Cardiac muscle cell (in vitro differentiated cells and primary cell): ENCODE measurements around the gene TPMT. TPM values are rescaled to one million over a fixed set of nuclear protein-coding genes. Genes with fewer than 3 reads are reported as not detected.

ENCODE experiments used
- DNase-seq, 2 donors: peaks; one replicate each; pipeline versions ENCODE4 v3.0.0 to v3.0.0-alpha.2; 2010 to 2017; ENCODE audit warnings: low read depth in 1 of 2, low spot score in 1 of 2
- H3K27ac ChIP-seq: fragments of 200-600 bp; sonication (generic); 2 replicates; pipeline ENCODE4 v1.5.1; 2016
- H3K27me3 ChIP-seq: fragments of 200-600 bp; sonication (generic); 2 replicates; pipeline ENCODE4 v1.6.0; 2016; ENCODE audit warnings: control low read depth
- H3K36me3 ChIP-seq: fragments of 200-600 bp; sonication (generic); 2 replicates; pipeline ENCODE4 v1.5.1; 2016; ENCODE audit warnings: control low read depth
- H3K4me1 ChIP-seq: fragments of 200-600 bp; sonication (generic); 2 replicates; pipeline ENCODE4 v1.8.1; 2017; ENCODE audit warnings: low read depth, mild to moderate bottlenecking, mixed run types
- H3K4me3 ChIP-seq: fragments of 200-600 bp; sonication (generic); 2 replicates; pipeline ENCODE4 v1.5.1; 2016; ENCODE audit warnings: mild to moderate bottlenecking
- H3K9me3 ChIP-seq: fragments of 200-600 bp; sonication (generic); 2 replicates; pipeline ENCODE4 v1.5.1; 2017; ENCODE audit warnings: low read depth, mild to moderate bottlenecking, control low read depth
- polyA plus RNA-seq: library from polyadenylated mRNA; unstranded; fragments of >200 nt; fragmentation: Nextera tagmentation; extraction: Ambion mirVana; gene quantifications from 2 replicates; pipeline ENCODE4 v1.2.1, GENCODE V29; 2016
- total RNA-seq: library from RNA; depleted of rRNA; stranded (reverse); fragments of >200 nt; gene quantifications from 2 replicates; pipeline ENCODE4 v1.2.3, GENCODE V29; 2016
- TF ChIP-seq, protein P1 (sequence below): IDR thresholded peaks from 2 replicates; pipeline ENCODE4 v1.5.1; 2012; ENCODE audit warnings: low read depth, mild to moderate bottlenecking, low read length

TPMT gene
- total and polyA plus RNA-seq, 2 experiments from 2014 or later: 9.5 to 14.0 TPM

- no peaks in the 10 kb centered on the region for H3K9me3 ChIP-seq
- no peak overlapping the region for H3K4me3 ChIP-seq
- no peak for DNase-seq
- no peak overlapping the region for H3K27ac ChIP-seq
- TF ChIP-seq, protein P1, sequence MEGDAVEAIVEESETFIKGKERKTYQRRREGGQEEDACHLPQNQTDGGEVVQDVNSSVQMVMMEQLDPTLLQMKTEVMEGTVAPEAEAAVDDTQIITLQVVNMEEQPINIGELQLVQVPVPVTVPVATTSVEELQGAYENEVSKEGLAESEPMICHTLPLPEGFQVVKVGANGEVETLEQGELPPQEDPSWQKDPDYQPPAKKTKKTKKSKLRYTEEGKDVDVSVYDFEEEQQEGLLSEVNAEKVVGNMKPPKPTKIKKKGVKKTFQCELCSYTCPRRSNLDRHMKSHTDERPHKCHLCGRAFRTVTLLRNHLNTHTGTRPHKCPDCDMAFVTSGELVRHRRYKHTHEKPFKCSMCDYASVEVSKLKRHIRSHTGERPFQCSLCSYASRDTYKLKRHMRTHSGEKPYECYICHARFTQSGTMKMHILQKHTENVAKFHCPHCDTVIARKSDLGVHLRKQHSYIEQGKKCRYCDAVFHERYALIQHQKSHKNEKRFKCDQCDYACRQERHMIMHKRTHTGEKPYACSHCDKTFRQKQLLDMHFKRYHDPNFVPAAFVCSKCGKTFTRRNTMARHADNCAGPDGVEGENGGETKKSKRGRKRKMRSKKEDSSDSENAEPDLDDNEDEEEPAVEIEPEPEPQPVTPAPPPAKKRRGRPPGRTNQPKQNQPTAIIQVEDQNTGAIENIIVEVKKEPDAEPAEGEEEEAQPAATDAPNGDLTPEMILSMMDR: no peak
- no peaks in the 10 kb centered on the region for H3K27me3 ChIP-seq
- H3K4me1 ChIP-seq: no peaks in the 10 kb centered on the region
- no peaks in the 10 kb centered on the region for H3K36me3 ChIP-seq
Measured at GRCh38 chr6:18101271-18101670, 53.6 kb downstream of the TPMT start.

DNA sequence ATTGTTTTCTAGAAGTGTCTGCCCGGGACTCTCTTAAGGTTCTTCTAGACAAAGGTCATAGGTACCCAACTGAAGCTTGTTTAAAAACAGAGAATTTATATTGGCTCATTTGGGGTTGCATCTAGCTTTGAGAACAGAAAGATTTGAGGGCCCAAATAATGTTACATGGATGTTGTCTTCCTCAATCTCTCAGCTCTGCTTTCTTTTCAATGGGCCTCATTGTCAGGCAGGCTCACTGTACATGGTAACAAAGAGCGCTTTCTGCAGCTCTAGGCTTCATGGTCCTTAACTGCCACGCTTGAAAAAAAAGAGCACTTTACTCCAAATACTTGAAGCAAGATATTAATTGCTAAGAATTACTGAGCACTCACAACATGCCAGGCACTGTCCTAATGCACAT is 54.6 kb downstream of the TPMT start:
- Histone ChIP-seq H3K27me3 (no peaks in the 10 kb centered on the region), H3K9me3 (no peaks in the 10 kb centered on the region), H3K4me3 (no peak overlapping the region), H3K36me3 (no peaks in the 10 kb centered on the region), H3K27ac (no peak overlapping the region), H3K4me1 (no peaks in the 10 kb centered on the region)
- no peak for DNase-seq
- TF ChIP-seq, protein P1: no peak

- no peak for DNase-seq
- no peak overlapping the region for H3K4me3 ChIP-seq
- H3K36me3 ChIP-seq: no peaks in the 10 kb centered on the region
- H3K9me3 ChIP-seq: no peaks in the 10 kb centered on the region
- TF ChIP-seq, protein P1: no peak
- no peaks in the 10 kb centered on the region for H3K27me3 ChIP-seq
- no peaks in the 10 kb centered on the region for H3K4me1 ChIP-seq
- no peak overlapping the region for H3K27ac ChIP-seq
Measured at GRCh38 chr6:18099511-18099910, 55.4 kb downstream of the TPMT start.

DNA sequence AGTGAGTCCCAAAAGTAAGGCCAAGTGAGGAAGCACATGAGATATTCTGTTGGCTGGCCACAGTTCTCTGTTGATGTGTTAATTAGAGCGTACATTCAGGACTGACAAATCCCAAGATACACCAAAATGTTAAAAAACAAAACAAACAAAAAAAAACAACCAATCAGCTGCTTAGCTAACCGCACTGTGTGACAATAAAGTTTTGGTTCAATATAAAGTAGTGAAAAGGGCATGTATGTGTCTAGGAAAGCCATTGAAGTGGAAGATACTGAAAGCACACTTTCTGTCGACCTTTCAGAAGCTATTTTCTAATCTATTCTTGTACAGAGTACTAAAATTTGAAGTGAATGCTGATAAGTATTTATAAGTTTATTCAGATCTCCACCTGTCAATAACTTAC is 58.5 kb downstream of the TPMT start:
- H3K36me3 ChIP-seq: no peaks in the 10 kb centered on the region

GRCh38 chr6:18091382-18091781 is 63.5 kb downstream of the TPMT start:
- TF ChIP-seq, protein P1: no peak

More for the DNA sequence above, 58.5 kb downstream of the TPMT start:
- Histone ChIP-seq H3K9me3 (no peaks in the 10 kb centered on the region), H3K4me1 (no peaks in the 10 kb centered on the region), H3K27me3 (no peaks in the 10 kb centered on the region), H3K27ac (no peak overlapping the region), H3K4me3 (no peak overlapping the region)
- TF ChIP-seq, protein P1: no peak
- DNase-seq: no peak

GRCh38 chr6:18090349-18090786 is 64.5 kb downstream of the TPMT start:
- DNase-seq: no peak
- Histone ChIP-seq H3K4me3 (no peak overlapping the region), H3K27ac (no peak overlapping the region), H3K9me3 (no peaks in the 10 kb centered on the region), H3K27me3 (no peaks in the 10 kb centered on the region), H3K36me3 (no peaks in the 10 kb centered on the region), H3K4me1 (no peaks in the 10 kb centered on the region)
- TF ChIP-seq, protein P1: no peak

More at GRCh38 chr6:18091382-18091781, 63.5 kb downstream of the TPMT start:
- Histone ChIP-seq H3K27me3 (no peaks in the 10 kb centered on the region), H3K4me1 (no peaks in the 10 kb centered on the region), H3K4me3 (no peak overlapping the region), H3K27ac (no peak overlapping the region), H3K36me3 (no peaks in the 10 kb centered on the region), H3K9me3 (no peaks in the 10 kb centered on the region)
- DNase-seq: no peak
